ENCODE data around the gene ALG1.

DNA sequence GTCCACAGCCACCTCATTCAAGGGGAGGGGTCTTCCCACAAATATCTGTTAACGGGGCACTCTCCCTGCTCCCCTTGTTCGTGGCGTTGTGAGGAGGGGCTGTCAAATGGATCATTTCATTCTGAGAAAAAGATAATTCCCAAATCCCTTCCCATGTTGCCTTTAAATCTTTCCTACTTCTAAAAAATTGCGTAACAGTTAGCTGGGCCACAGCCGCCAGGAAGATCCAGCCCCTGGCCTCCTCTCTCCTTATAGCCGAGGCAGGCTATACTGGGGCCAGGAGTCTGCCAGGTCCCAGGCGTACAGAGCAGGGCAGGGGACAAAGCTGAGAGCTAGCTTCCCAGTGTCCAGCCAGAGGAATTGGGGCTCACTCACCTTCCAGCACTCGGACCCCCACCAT, 6.3 kb upstream of the ALG1 start:
- no peak for TF ChIP-seq POLR2A (IDR thresholded peaks at IDR 0.05; ENCODE audit: low read depth, low read length)
- TF ChIP-seq POLR2AphosphoS5 (IDR thresholded peaks at IDR 0.05; ENCODE audit: low read depth, low read length) = no peak
